ENCODE data around the gene RFX4.
"Not testable (repeated sequence)": the region's sequence is repeated elsewhere in the genome, so short reads cannot be mapped to it uniquely, and the experiment has no call there.

RFX4 gene

DNA sequence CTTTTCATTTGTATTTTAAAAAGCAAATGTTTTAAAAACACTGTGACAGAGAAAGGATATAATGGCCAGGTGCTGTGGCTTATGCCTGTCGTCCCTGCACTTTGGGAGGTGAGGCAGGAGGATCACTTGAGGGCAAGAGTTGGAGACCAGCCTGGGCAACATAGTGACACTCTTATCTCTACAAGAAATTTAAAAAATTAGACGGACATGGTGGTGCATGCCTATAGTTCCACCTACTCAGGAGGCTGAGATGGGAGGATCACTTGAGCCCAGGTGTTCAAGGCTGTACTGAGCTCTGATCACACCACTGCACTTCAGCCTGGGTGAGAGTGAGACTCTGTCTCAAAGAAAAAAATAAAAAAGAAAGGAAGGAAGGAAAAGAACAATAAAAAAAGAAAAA, 7.8 kb downstream of the RFX4 start:
- no peak for DNase-seq (ENCODE audit: low read depth, low spot score)

- DNase-seq (ENCODE audit: low read depth, low spot score) = no peak
Observed at GRCh38 chr12:106594447-106594846, 11.6 kb downstream of the RFX4 start.

GRCh38 chr12:106595268-106595667, 12.5 kb downstream of the RFX4 start:
- DNase-seq (ENCODE audit: low read depth, low spot score) = no peak

- DNase-seq (ENCODE audit: low read depth, low spot score) = no peak
Observed at GRCh38 chr12:106598003-106598402, 15.2 kb downstream of the RFX4 start.

GRCh38 chr12:106599302-106599701, 16.5 kb downstream of the RFX4 start:
- no peak for DNase-seq (ENCODE audit: low read depth, low spot score)

DNA sequence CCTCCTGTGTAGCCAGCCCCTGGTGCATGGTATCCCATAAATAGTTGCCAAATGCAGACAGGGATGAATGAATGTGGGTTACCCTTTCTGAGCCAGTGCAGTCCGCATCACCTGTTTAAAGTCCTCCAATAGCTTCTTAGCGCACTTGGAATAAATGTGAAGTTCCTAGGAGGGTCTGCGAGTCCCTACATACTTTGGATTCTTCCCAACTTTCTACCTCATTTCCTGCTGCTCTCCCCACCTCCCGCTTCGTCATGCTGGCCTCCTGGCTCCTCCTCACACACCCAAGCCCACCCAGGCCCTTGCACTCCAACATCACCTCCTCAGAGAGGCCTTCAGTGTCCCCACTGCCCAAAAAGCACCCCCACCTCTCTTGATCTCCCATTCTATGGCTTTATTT, 17.7 kb downstream of the RFX4 start:
- DNase-seq (ENCODE audit: low read depth, low spot score) = no peak

- no peak for DNase-seq (ENCODE audit: low read depth, low spot score)
Observed at GRCh38 chr12:106601031-106601430, 18.2 kb downstream of the RFX4 start.

- no peak for DNase-seq (ENCODE audit: low read depth, low spot score)
Observed at GRCh38 chr12:106601496-106601895, 18.7 kb downstream of the RFX4 start.

DNA sequence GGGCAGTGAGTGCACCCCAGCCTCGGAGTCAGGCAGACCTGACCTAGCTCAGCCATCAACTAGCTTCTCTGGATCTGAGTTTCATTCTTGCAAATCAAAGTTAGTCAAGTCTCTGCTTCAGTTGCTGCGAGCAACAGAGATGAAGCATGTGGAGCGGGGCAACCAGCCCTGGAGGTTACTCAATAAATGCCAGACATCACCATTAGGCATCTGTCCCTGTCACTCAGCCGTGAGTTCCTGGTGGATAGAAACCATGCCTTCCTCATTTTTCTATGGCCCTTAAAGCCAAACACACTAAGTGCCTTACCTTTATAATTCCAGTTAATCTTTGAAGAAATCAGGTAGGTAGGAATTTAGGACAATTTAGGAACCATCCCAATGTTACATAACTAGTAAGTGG, 19.3 kb downstream of the RFX4 start:
- DNase-seq (ENCODE audit: low read depth, low spot score) = no peak

DNA sequence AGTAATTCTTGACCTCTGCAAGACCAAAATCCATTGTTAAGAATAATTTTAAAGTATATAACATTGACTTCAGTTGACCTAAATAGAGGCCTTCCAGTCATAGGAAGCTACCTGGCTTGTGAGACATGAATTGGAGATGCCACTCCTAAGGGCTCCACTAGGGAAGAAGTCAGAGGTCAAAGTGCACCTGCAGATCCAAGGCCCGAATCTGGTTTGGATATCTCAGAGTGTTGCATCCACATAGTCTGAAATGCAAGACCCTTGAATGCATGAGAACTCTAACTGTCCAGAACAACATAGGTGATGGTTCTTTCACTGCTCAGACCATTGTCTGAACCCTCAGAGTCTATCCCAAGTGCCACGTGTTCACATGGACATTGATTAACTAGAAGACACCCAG, 22.4 kb downstream of the RFX4 start:
- no peak for DNase-seq (ENCODE audit: low read depth, low spot score)

- not testable (repeated sequence) for DNase-seq (ENCODE audit: low read depth, low spot score)
Observed at GRCh38 chr12:106620588-106620987, 37.8 kb downstream of the RFX4 start.

GRCh38 chr12:106625976-106626375, 43.2 kb downstream of the RFX4 start:
- no peak for DNase-seq (ENCODE audit: low read depth, low spot score)

GRCh38 chr12:106629797-106630659, 47.2 kb downstream of the RFX4 start:
- no peak for DNase-seq (ENCODE audit: low read depth, low spot score)

DNA sequence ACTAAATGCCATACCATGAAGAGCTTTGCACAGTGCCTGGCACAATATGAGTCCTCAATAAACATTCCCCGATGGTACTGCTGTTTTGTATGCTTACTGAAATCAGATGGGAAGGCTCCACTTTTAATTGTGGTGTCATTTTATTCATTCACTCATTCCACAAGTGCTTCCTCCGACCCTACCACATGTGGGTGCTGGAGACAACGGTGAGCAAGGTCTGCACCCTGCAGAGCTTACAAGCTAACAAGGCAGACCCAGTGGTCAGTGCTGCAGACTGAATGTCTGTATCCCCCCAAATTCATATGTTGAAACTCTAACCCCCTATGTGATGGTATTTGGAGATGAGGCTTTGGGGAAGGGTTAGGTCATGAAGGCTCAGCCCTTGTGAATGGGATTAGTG, 48.3 kb downstream of the RFX4 start:
- DNase-seq (ENCODE audit: low read depth, low spot score) = no peak

DNA sequence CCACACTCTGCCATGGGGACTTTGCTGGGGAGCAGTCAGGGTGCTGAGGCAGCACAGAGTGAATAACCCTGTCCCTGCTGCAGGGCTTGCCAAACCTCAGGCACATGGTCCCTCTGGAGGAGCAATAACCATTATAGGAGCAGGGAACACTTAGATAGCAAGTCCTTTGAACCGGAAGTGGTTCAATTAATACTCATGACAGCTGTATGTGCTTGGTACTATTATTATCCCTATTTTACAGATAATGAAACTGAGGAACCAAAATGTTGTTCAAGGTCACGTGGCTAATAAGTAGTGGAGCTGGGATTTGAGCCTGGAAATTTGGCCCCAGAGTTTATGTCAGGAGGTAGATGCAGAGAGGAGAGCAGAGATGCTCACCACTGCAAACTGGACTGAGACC, 49.0 kb downstream of the RFX4 start:
- no peak for DNase-seq (ENCODE audit: low read depth, low spot score)

GRCh38 chr12:106632797-106633450, 50.1 kb downstream of the RFX4 start:
- DNase-seq (ENCODE audit: low read depth, low spot score) = no peak

DNA sequence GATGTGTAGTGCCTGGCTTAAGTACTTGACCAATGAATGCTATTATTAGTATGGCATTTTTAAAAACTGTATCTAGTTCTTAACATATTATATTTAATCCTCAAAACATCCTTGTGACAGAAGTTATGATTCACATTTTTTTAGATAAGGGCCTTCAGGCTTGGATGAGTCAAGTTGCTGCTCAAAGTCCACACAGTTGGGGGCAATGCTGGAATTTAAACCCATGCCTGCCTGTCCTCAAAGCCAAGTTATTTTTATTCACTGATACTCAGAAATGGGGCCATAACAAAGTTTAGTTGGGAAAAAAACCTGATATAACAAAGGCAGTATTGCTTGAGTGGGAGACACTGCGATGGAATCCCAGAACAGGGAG, 50.6 kb downstream of the RFX4 start:
- DNase-seq (ENCODE audit: low read depth, low spot score) = no peak

GRCh38 chr12:106634206-106634605, 51.4 kb downstream of the RFX4 start:
- DNase-seq (ENCODE audit: low read depth, low spot score) = no peak

- no peak for DNase-seq (ENCODE audit: low read depth, low spot score)
Observed at GRCh38 chr12:106643000-106643399, 60.2 kb downstream of the RFX4 start.

DNA sequence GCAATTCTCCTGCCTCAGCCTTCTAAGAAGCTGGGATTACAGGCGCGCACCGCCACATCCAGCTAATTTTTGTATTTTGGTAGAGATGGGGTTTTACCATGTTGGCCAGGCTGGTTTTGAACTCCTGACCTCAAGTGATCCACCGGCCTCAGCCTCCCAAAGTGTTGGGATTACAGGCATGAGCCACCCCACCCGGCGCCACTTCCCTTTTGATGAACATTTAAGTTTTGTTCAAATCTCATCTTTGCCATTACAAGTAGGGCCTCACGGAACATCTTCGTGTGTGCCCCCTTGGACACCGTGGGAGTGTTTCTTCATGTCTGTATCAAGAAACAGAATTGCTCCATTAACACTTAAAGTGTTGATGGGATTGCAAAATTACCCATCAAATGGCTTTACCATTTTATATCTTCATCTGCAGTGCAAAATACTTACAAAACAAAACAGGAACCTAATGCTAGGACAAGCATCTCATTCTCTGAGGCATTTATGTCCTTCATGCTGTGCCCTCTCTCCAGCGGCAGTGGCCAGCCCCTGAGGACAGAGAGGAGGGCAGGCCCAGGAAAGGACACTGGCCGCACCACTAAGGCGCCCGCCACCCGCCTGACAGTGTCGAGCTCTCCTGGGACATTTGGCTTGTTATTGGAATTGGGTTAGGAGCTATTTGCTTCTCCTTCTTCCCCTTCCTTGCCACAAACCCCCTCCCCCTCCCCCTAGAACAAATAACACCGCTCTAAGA, 61.7 kb downstream of the RFX4 start:
- DNase-seq (ENCODE audit: low read depth, low spot score) = no peak

DNA sequence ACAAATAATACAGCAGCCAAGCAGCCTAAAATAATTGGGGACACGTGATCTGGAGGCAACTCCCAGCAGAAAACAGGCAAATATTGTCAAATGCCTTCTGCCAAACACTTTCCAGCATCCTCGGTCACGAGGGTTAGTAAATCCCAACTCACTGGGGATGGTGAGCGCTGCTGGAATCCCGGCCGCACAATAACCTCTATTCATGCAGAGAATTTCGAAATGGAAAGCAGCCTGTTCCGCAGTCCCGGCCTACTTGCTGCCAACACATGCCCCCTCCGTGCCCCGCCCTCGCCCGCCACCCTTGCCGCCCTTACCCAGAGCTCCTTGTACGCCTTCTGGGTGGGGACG, 62.2 kb downstream of the RFX4 start:
- no peak for DNase-seq (ENCODE audit: low read depth, low spot score)

- no peak for DNase-seq (ENCODE audit: low read depth, low spot score)
Observed at GRCh38 chr12:106645465-106646330, 62.9 kb downstream of the RFX4 start.
